ENCODE results near the gene C17orf107.

C17orf107 gene

GRCh38 chr17:4872786-4873185, 26.6 kb upstream of the C17orf107 start:
- DNase-seq (ENCODE audit: low read depth): no peak

- DNase-seq (ENCODE audit: low read depth): no peak
Measured at GRCh38 chr17:4877089-4877488, 22.2 kb upstream of the C17orf107 start.

GRCh38 chr17:4879601-4880000, 19.7 kb upstream of the C17orf107 start:
- no peak for DNase-seq (ENCODE audit: low read depth)

- DNase-seq (ENCODE audit: low read depth): no peak
Measured at GRCh38 chr17:4880857-4881256, 18.5 kb upstream of the C17orf107 start.

- DNase-seq (ENCODE audit: low read depth): no peak
Measured at GRCh38 chr17:4881761-4882555, 17.4 kb upstream of the C17orf107 start.

- no peak for DNase-seq (ENCODE audit: low read depth)
Measured at GRCh38 chr17:4884489-4884888, 14.8 kb upstream of the C17orf107 start.

- no peak for DNase-seq (ENCODE audit: low read depth)
Measured at GRCh38 chr17:4886830-4887229, 12.5 kb upstream of the C17orf107 start.

- no peak for DNase-seq (ENCODE audit: low read depth)
Measured at GRCh38 chr17:4887581-4887980, 11.8 kb upstream of the C17orf107 start.

GRCh38 chr17:4891411-4892410, 7.6 kb upstream of the C17orf107 start:
- no peak for DNase-seq (ENCODE audit: low read depth)

- DNase-seq (ENCODE audit: low read depth): no peak
Measured at GRCh38 chr17:4892499-4893221, 6.7 kb upstream of the C17orf107 start.

- no peak for DNase-seq (ENCODE audit: low read depth)
Measured at GRCh38 chr17:4893272-4893671, 6.1 kb upstream of the C17orf107 start.

GRCh38 chr17:4893721-4894560, 5.4 kb upstream of the C17orf107 start:
- no peak for DNase-seq (ENCODE audit: low read depth)

GRCh38 chr17:4895121-4895520, 4.2 kb upstream of the C17orf107 start:
- DNase-seq (ENCODE audit: low read depth): no peak

- no peak for DNase-seq (ENCODE audit: low read depth)
Measured at GRCh38 chr17:4895657-4896331, 3.5 kb upstream of the C17orf107 start.

- DNase-seq (ENCODE audit: low read depth): no peak
Measured at GRCh38 chr17:4896332-4897197, 2.8 kb upstream of the C17orf107 start.

- DNase-seq (ENCODE audit: low read depth): no peak
Measured at GRCh38 chr17:4897198-4897687, 2.1 kb upstream of the C17orf107 start.

GRCh38 chr17:4897785-4898184, 1.6 kb upstream of the C17orf107 start:
- no peak for DNase-seq (ENCODE audit: low read depth)

GRCh38 chr17:4898351-4898750, 985 bp upstream of the C17orf107 start:
- no peak for DNase-seq (ENCODE audit: low read depth)

- DNase-seq (ENCODE audit: low read depth): no peak
Measured at GRCh38 chr17:4898927-4899326, 409 bp upstream of the C17orf107 start.
